IPS DF 4.7 (cell line): ENCODE measurements around the gene BCKDHB.

Source experiments
- DNase-seq: peaks from one replicate; pipeline ENCODE4 v3.0.0-alpha.2; 2013; ENCODE audit warnings: low spot score; ENCODE audit errors: extremely low read depth

BCKDHB gene

GRCh38 chr6:80376411-80376810, 269.9 kb downstream of the BCKDHB start:
- no peak for DNase-seq

GRCh38 chr6:80380566-80380965, 274.1 kb downstream of the BCKDHB start:
- DNase-seq, result no peak

- DNase-seq, result no peak
These were observed 276.3 kb downstream of the BCKDHB start for GRCh38 chr6:80382811-80383210.

GRCh38 chr6:80388507-80388906, 282.0 kb downstream of the BCKDHB start:
- DNase-seq, result no peak
